Neutrophil (primary cell): ENCODE data around the gene TTC33.
A peak's percentile ranks its signal among the peaks of the same experiment; 100 is the strongest.

Experiments used
- H3K27ac ChIP-seq: fragments of 200-600 bp; sonication (generic); 2 replicates; pipeline ENCODE4 v1.5.1; 2016; ENCODE audit warnings: mild to moderate bottlenecking, moderate library complexity
- H3K27me3 ChIP-seq: fragments of 200-600 bp; sonication (generic); 2 replicates; pipeline ENCODE4 v1.6.0; 2016; ENCODE audit warnings: mild to moderate bottlenecking
- H3K36me3 ChIP-seq: fragments of 200-600 bp; sonication (generic); 2 replicates; pipeline ENCODE4 v1.5.1; 2017
- H3K4me1 ChIP-seq, 2 experiments: fragments of 200-600 bp in 1 of 2; sonication (generic) in 1 of 2; 1 replicate in 1 of 2; 2 replicates in 1 of 2; pipeline versions ENCODE4 v1.5.1 to v1.6.1; 2013 to 2016; ENCODE audit warnings: low read depth in 1 of 2, low read length in 1 of 2, mild to moderate bottlenecking in 1 of 2, moderate library complexity in 1 of 2; ENCODE audit not compliant: control insufficient read depth in 1 of 2, insufficient read depth in 1 of 2
- H3K4me3 ChIP-seq, 2 experiments: fragments of 200-600 bp in 1 of 2; sonication (generic) in 1 of 2; 1 replicate in 1 of 2; 2 replicates in 1 of 2; pipeline ENCODE4 v1.5.1; 2013 to 2016; ENCODE audit warnings: low read depth in 1 of 2, low read length in 1 of 2, mild to moderate bottlenecking in 1 of 2, moderate library complexity in 1 of 2
- H3K9me3 ChIP-seq: fragments of 200-600 bp; sonication (generic); 2 replicates; pipeline ENCODE4 v1.5.1; 2016
- TF ChIP-seq, protein P1 (sequence below): fragments of 200-600 bp; sonication (generic); IDR thresholded peaks from 2 replicates; pipeline ENCODE4 v1.5.1; 2016; ENCODE audit warnings: antibody characterized with exemption

Gene TTC33

DNA sequence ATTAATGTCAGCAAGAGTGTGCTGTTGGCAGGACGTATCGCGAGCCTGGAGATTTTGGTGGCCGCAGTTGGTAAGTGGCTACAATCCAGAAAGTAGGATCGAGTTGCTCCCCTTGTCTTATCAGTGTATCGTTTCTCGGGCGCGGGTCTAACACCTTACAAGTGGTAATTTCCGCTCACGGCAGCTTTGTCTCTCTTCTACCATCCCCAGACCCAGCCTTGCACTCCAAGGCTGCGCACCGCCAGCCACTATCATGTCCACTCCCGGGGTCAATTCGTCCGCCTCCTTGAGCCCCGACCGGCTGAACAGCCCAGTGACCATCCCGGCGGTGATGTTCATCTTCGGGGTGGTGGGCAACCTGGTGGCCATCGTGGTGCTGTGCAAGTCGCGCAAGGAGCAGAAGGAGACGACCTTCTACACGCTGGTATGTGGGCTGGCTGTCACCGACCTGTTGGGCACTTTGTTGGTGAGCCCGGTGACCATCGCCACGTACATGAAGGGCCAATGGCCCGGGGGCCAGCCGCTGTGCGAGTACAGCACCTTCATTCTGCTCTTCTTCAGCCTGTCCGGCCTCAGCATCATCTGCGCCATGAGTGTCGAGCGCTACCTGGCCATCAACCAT lies 74.9 kb downstream of the TTC33 start:
- H3K4me1 ChIP-seq: peaks cover 81 to 83% of the 10 kb centered on the region in 2 experiments
- peak overlapping the region; percentile 87 for H3K27ac ChIP-seq
- H3K4me3 ChIP-seq: peak overlapping the region; percentile 79 to 82
- no peaks in the 10 kb centered on the region for H3K9me3 ChIP-seq
- no peaks in the 10 kb centered on the region for H3K36me3 ChIP-seq
- TF ChIP-seq, protein P1, sequence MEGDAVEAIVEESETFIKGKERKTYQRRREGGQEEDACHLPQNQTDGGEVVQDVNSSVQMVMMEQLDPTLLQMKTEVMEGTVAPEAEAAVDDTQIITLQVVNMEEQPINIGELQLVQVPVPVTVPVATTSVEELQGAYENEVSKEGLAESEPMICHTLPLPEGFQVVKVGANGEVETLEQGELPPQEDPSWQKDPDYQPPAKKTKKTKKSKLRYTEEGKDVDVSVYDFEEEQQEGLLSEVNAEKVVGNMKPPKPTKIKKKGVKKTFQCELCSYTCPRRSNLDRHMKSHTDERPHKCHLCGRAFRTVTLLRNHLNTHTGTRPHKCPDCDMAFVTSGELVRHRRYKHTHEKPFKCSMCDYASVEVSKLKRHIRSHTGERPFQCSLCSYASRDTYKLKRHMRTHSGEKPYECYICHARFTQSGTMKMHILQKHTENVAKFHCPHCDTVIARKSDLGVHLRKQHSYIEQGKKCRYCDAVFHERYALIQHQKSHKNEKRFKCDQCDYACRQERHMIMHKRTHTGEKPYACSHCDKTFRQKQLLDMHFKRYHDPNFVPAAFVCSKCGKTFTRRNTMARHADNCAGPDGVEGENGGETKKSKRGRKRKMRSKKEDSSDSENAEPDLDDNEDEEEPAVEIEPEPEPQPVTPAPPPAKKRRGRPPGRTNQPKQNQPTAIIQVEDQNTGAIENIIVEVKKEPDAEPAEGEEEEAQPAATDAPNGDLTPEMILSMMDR: no peak
- no peaks in the 10 kb centered on the region for H3K27me3 ChIP-seq

DNA sequence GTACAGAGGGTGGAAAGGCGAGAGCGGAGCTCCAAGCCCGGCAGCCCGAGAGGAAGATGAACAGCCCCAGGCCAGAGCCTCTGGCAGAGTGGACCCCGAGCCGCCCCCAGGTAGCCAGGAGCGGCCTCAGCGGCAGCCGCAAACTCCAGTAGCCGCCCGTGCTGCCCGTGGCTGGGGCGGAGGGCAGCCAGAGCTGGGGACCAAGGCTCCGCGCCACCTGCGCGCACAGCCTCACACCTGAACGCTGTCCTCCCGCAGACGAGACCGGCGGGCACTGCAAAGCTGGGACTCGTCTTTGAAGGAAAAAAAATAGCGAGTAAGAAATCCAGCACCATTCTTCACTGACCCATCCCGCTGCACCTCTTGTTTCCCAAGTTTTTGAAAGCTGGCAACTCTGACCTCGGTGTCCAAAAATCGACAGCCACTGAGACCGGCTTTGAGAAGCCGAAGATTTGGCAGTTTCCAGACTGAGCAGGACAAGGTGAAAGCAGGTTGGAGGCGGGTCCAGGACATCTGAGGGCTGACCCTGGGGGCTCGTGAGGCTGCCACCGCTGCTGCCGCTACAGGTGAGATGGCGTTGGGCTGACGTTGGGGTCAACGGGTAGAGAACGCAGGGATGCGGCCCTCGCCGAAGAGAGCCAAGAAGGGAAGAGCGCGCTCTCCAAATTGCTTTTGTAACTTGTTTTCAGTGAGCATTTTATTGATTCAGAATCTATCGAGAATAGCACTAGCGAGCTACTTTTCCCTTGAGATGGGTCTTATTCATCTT lies 75.7 kb downstream of the TTC33 start, which contains the start of gene PTGER4:
TSS of gene PTGER4 (plus strand) at position 3 of the 769 bp plus-strand sequence. CDS start 1,079 bp downstream, outside the sequence.
- H3K4me1 ChIP-seq: peaks cover 80 to 82% of the 10 kb centered on the region in 2 experiments
- H3K27ac ChIP-seq: peak within 1 kb of the TSS; percentile 87
- TF ChIP-seq, protein P1: no peak

DNA sequence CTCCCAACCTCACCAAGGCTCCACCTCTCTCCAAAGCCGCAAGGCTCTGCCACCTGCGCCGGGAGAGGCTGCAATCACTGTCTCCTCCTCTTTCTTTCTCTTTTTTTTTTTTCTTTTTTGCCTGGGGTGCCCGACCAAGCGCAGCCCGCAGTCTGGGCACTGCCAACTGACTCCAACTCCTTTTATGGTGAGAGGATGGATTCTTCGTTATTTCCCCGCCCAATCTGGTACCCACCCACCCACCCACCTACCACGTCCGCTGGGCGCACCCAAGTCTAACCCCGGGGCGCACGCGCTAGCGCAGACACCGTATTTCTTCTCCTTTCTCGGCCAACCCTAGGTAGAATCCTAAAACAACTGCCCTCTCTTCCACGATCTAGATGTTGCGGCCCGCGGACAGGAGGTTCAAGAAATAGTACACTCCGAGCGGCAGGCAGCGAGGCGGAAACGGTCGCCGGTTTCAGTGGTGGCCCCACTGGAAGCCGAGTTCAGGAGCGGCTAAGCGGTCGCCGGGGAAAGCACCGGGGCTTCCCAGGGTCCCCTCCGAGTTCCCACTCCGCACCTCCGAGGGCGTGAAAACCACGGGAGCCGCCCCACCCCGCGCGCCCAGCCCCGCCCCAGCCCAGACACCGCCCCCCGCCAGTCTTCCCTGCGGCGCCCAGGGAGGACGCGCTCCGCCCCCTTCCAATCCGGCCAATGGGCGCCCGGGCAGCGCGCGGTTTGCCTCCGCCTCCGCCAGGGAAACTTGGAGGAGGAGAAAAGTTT lies 76.4 kb downstream of the TTC33 start:
- TF ChIP-seq, protein P1: peak; percentile 51
- Histone ChIP-seq H3K4me1 (peaks cover 72 to 74% of the 10 kb centered on the region in 2 experiments), H3K27me3 (no peaks in the 10 kb centered on the region)

More for the DNA sequence above, 75.7 kb downstream of the TTC33 start, which contains the start of gene PTGER4:
- Histone ChIP-seq H3K4me3 (peak within 1 kb of the TSS; percentile 79 to 82), H3K27me3 (no peaks in the 10 kb centered on the region), H3K36me3 (no peaks in the 10 kb centered on the region), H3K9me3 (no peaks in the 10 kb centered on the region)

DNA sequence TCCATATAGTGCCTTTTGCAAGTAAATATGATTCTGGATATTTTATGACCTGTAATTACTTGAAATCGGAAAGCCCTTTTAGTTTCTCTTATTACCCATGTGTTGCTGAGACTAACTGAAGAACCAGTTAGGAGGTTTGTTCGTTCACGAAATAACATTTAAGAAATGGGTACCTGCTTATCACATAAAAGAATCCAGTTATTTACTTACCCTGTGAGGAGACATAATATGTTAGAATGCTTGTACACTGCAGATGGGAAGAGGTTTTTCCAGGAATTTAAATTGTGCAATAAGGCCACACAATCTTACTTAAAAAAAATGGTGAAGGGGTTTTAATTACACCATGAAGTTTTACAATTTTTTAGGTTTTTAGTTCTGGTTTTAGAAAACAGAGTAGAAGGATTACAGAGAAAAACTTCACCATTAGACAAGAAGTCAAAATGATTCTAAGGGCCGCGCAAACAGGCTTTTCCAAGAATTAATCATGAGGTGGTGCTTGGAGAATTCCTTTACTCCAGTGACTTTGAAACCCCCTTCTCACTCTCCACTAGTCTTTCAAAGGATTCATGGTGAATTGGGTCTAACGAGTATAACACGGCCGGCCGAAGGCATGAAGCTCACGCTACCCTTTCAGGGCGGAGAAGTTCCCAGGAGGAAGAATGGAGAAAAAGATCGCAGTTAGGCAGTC lies 77.2 kb downstream of the TTC33 start:
- no peaks in the 10 kb centered on the region for H3K27me3 ChIP-seq

More for the DNA sequence above, 76.4 kb downstream of the TTC33 start:
- no peaks in the 10 kb centered on the region for H3K9me3 ChIP-seq
- H3K36me3 ChIP-seq: no peaks in the 10 kb centered on the region
- H3K4me3 ChIP-seq: peak overlapping the region; percentile 79 to 82
- H3K27ac ChIP-seq: peak overlapping the region; percentile 87

More for the DNA sequence above, 77.2 kb downstream of the TTC33 start:
- Histone ChIP-seq H3K27ac (peak overlapping the region; percentile 87), H3K4me1 (peaks cover 65 to 69% of the 10 kb centered on the region in 2 experiments), H3K4me3 (peak overlapping the region; percentile 79 to 82), H3K9me3 (no peaks in the 10 kb centered on the region), H3K36me3 (no peaks in the 10 kb centered on the region)
- TF ChIP-seq, protein P1: no peak
